ENCODE data around the gene CSF2RB.

DNA sequence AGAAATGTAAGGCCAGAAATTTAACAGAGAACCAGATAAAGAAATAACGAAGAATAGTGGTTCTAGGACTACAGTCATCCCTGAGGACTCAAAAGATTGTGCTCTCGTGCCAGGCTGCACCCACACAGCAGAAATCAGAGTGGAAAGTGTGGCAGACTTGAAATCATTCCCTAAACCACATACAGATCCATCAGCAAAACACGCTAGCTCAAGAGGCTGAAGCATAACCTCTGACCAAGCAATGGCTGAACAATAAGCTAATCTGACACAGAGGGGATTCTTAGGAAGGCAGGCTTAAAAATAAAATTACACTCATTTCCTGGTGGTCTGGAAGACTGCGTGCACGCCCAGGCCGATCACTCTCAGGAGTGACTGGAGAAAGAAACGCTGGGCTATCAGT, 33.7 kb upstream of the CSF2RB start:
- TF ChIP-seq CTCF (optimal IDR thresholded peaks at IDR 0.05 in 1 of 3, IDR thresholded peaks at IDR 0.05 in 1 of 3, conservative IDR thresholded peaks at IDR 0.05 in 1 of 3; ENCODE audit: extremely low read depth in 1 of 3, insufficient read depth in 2 of 3, low read length in 3 of 3) = no peak
- no peak for TF ChIP-seq EZH2 (IDR thresholded peaks at IDR 0.05; ENCODE audit: low read length)
